Lower leg skin (tissue), 4 donors: ENCODE measurements around the gene AQP12A. TPM values are rescaled to one million over a fixed set of nuclear protein-coding genes. Genes with fewer than 3 reads are reported as not detected.

Experiments
- DNase-seq, 2 donors: peaks; one replicate each; pipeline ENCODE4 v3.0.0-alpha.2; 2019; ENCODE audit warnings: low spot score in 2 of 2
- H3K4me3 ChIP-seq: fragments of 200-600 bp; sonication (generic); 2 replicates; pipeline ENCODE4 v1.5.1; 2017; ENCODE audit warnings: mild to moderate bottlenecking, low read depth; ENCODE audit not compliant: poor library complexity, severe bottlenecking
- POLR2A ChIP-seq, 2 donors: fragments of 450-650 bp; IDR thresholded peaks; one replicate each; pipeline ENCODE4 v1.6.1; 2016 to 2017; ENCODE audit warnings: antibody characterized with exemption in 2 of 2, mild to moderate bottlenecking in 1 of 2, moderate library complexity in 1 of 2
- WGBS, 2 donors: methylation state at CpG; one replicate each; pipeline ENCODE4 v1.1.5; 2018; 5-methylcytosine and 5-hydroxymethylcytosine counted together
- intact Hi-C: fragments of 100-400 bp; cut with DNase I; formaldehyde crosslinking; loops from one replicate; pipeline ENCODE4 v1.15.0; 2023; ENCODE audit warnings: low total_unique reads
- total RNA-seq, 4 donors: library from RNA; depleted of rRNA; stranded (reverse); fragments of >200 nt; gene quantifications; one replicate each; pipeline ENCODE4 v1.1.0, GENCODE V29; 2016
- TF ChIP-seq, protein P1 (sequence below), 3 donors: fragments of 450-650 bp; IDR thresholded peaks; one replicate each; pipeline ENCODE4 v1.5.1; 2016; ENCODE audit warnings: antibody characterized with exemption in 3 of 3, mild to moderate bottlenecking in 3 of 3, moderate library complexity in 2 of 3

The AQP12A gene
- total RNA-seq, 4 donors from 2014 or later, result not detected

DNA sequence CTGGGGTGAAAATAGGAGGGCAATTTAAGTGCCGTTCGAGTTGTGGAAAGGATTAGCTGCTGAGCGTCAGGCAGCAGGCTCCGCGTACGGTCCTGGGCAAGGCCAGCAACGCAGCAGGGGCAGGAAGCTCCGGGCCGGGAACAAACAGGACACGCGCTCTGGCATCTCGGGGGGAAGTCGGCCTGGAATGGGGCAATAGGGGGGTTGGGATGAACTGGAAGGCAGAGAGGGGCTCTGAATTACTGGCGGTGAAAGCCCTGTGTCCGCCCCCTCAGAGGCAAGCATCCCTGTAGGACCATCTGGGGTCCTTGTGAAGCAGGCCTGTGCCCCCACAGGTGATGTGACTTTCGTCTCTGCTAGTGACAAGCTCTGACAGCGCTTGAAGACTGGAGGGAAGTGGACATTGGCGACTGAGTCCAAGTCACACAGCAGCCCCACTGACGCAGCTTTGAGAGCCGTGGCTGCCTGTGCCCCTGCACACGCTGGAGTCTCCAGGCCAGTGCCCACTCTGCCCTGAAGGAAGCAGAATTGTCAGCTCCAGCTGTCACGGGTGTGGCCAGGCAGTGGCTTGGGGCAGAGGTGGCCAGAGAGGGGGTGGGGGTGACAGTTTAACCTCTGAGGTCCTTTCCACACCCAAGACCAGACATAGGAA, 44.0 kb upstream of the AQP12A start:
- DNase-seq, result peak; percentile 9 to 63

DNA sequence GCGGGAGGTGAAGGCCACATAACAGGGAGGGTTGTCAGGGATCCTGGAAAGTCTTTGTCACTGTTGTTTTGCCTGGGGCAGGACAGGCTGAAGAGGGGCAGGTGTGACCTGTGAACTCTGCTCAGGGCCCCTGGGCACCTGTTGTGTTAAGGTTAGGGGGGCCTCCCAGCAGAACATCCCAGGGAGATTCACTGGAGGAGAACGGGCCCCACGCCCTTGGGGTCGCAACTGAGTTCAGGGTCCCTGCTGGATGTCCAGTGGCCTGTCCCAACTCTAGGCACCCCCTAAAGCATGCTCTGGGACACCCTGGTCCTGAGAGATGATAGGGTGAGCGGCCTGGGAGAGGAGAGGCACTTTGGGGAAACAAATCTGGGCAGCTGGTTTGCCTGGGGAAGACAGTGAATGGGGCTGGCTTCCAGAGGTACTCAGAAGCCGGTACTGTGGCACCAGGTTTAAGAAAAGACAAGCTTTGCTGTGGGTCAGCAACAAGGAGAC, 43.5 kb upstream of the AQP12A start:
- peak; percentile 8 to 77 for DNase-seq
- intact Hi-C loops, result no loop called here
- 75 to 78% methylated on average over 6 of the region's 6 CpGs for WGBS, 2 donors
- TF ChIP-seq, protein P1, sequence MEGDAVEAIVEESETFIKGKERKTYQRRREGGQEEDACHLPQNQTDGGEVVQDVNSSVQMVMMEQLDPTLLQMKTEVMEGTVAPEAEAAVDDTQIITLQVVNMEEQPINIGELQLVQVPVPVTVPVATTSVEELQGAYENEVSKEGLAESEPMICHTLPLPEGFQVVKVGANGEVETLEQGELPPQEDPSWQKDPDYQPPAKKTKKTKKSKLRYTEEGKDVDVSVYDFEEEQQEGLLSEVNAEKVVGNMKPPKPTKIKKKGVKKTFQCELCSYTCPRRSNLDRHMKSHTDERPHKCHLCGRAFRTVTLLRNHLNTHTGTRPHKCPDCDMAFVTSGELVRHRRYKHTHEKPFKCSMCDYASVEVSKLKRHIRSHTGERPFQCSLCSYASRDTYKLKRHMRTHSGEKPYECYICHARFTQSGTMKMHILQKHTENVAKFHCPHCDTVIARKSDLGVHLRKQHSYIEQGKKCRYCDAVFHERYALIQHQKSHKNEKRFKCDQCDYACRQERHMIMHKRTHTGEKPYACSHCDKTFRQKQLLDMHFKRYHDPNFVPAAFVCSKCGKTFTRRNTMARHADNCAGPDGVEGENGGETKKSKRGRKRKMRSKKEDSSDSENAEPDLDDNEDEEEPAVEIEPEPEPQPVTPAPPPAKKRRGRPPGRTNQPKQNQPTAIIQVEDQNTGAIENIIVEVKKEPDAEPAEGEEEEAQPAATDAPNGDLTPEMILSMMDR (IDR thresholded peaks at IDR 0.05), result no peak
- TF ChIP-seq POLR2A (IDR thresholded peaks at IDR 0.05), result no peak
- no peak overlapping the region for H3K4me3 ChIP-seq

More for the DNA sequence above, 44.0 kb upstream of the AQP12A start:
- no peak overlapping the region for H3K4me3 ChIP-seq
- intact Hi-C loops, result no loop called here
- TF ChIP-seq, protein P1 (IDR thresholded peaks at IDR 0.05), result no peak
- no peak for TF ChIP-seq POLR2A (IDR thresholded peaks at IDR 0.05)
- 70 to 75% methylated on average over 21 to 22 of the region's 22 CpGs for WGBS, 2 donors

DNA sequence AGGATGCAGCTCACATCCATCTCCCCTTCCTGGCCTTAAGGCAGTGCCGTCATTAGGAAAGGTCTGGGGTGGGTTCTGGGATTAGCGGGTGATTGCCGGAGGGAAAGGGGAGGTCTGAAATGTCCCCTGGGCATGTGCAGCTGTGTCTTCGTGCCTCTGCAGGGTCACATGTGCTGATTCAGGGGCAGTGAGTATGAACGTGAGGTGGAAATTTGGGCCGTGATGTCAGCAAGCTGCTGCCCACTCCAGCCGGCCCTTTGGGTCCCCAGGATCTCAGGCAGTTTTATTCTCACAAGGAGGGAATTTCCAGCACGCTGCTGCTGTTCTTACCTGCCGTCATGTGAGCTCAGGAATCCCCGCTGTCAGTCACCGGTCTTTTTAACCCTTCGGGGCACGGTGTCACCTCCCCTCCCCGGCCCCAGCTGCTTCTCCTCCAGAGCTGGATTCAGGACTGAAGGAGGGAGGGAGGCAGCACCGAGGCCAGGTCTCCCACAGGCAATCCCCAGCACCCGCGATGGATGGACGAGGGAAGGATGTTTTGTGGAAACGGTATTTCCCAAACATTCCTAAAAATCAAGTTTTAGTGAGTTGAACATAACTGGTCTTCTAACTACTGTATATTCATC, 42.9 kb upstream of the AQP12A start:
- DNase-seq, result peak; percentile 11 to 81
- no peak for TF ChIP-seq POLR2A (IDR thresholded peaks at IDR 0.05)
- TF ChIP-seq, protein P1 (IDR thresholded peaks at IDR 0.05), result no peak
- WGBS, 2 donors, result 19% methylated on average over 19 of the region's 19 CpGs
- intact Hi-C loops, result no loop called here
- H3K4me3 ChIP-seq, result no peak overlapping the region

DNA sequence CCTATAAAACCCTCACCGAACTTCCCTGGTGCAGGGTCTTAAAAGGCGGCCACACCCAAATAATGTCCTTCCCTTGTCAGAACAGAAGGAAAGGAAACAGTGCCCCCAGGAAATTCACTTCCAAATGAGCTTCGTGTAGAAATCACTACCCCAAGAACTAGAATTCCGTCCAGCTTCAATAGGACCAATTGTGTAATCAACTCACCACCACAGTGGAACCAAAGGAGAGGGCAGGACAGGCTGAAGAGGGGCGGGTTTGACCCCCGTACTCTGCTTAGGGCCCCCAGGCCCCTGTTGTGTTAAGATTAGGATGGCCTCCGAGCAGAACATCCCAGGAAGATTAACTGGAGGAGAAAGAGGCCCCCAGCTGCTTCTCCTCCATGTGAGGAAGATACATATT, 42.3 kb upstream of the AQP12A start:
- WGBS, 2 donors, result 44 to 48% methylated on average over 7 of the region's 7 CpGs
- no peak for TF ChIP-seq POLR2A (IDR thresholded peaks at IDR 0.05)
- TF ChIP-seq, protein P1 (IDR thresholded peaks at IDR 0.05), result no peak
- no peak overlapping the region for H3K4me3 ChIP-seq
- peak in 1 of 2 donors; percentile 4 for DNase-seq
- intact Hi-C loops, result no loop called here

DNA sequence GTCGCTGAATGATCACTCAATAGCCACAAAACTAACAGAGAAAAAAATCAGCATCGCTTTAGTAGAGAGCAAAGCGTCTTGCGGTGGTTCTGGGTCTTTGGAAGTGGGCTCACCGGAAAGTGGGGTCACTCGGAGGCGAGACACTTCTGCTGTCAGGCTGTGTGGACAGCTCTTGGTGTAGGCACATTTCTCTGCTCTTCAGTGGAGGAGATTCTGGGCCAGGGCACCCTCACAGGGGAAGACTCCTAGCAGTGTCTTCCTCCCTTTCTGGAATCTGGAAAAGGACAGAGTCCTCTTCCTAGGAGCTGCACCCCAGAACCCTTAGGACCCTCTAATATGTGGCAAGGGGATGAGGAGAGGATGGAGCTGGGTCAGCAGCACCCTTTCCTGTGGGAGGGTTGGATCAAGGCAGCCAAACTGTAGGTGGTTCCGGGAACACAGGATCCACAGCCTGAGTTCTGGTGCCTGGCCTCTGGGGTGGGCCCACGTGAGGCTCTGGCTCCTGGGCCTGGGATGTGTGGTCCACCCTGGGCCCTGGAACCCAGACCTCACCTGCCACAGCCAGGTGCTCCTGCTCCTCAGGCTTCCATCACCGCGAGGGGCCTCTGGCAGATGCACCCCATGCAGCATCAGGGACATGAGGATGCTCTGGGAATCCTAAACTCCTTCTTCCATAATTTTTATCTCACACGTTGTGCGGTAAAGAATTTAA, 41.3 kb upstream of the AQP12A start:
- 91 to 92% methylated on average over 13 of the region's 13 CpGs for WGBS, 2 donors
- peak; percentile 2 to 72 for DNase-seq
- TF ChIP-seq POLR2A (IDR thresholded peaks at IDR 0.05), result no peak
- TF ChIP-seq, protein P1 (IDR thresholded peaks at IDR 0.05), result no peak
- H3K4me3 ChIP-seq, result no peak overlapping the region
- intact Hi-C loops, result no loop called here
